OCI-LY7 (cell line): Measurements from ENCODE around the gene KIF27. TPM values are rescaled to one million over a fixed set of nuclear protein-coding genes. Genes with fewer than 3 reads are reported as not detected.

Source experiments
- BruUV-seq: library from RNA; stranded (reverse); fragments of 400-500 nt; replicated peaks from 2 replicates; lab custom pipeline; 2021; lab: Mats Ljungman, UMichigan
- CTCF ChIA-PET: fragments of 300-600 bp; sonication (Branson Sonifier 250); formaldehyde crosslinking; loops from one replicate; lab custom pipeline; 2022; ENCODE audit warnings: antibody characterized with exemption; ENCODE audit not compliant: unreplicated experiment; lab: Charles Lee
- POLR2A ChIA-PET: fragments of 300-600 bp; sonication (Branson Sonifier 250); formaldehyde crosslinking; loops from one replicate; lab custom pipeline; 2022; ENCODE audit warnings: antibody characterized with exemption; lab: Charles Lee
- DNase-seq: peaks from one replicate; pipeline ENCODE4 v3.0.0-alpha.2; 2015; ENCODE audit warnings: low spot score
- H2AFZ ChIP-seq: fragments of 200-600 bp; sonication (generic), shearing (Covaris generic); 2 replicates; pipeline ENCODE4 v1.6.1; 2014; ENCODE audit warnings: mild to moderate bottlenecking, antibody characterized with exemption, low read length, moderate library complexity
- H3K27ac ChIP-seq: fragments of 200-600 bp; sonication (generic); 2 replicates; pipeline ENCODE4 v1.5.1; 2014; ENCODE audit warnings: mixed run types, low read depth, mild to moderate bottlenecking, moderate library complexity, low read length, inconsistent platforms; ENCODE audit not compliant: poor library complexity, severe bottlenecking
- H3K36me3 ChIP-seq: fragments of 200-600 bp; sonication (generic); 2 replicates; pipeline ENCODE4 v1.6.1; 2014; ENCODE audit warnings: mild to moderate bottlenecking, antibody characterized with exemption, low read length, moderate library complexity, mixed read lengths; ENCODE audit not compliant: insufficient read depth
- H3K4me1 ChIP-seq: fragments of 200-600 bp; sonication (generic); 2 replicates; pipeline ENCODE4 v1.5.1; 2014; ENCODE audit warnings: mild to moderate bottlenecking, low read length; ENCODE audit not compliant: insufficient read depth, poor library complexity, severe bottlenecking
- H3K4me2 ChIP-seq: fragments of 200-600 bp; sonication (generic); 2 replicates; pipeline ENCODE4 v1.6.1; 2014; ENCODE audit warnings: mild to moderate bottlenecking, low read length
- H3K4me3 ChIP-seq: fragments of 200-600 bp; sonication (generic); 2 replicates; pipeline ENCODE4 v1.5.1; 2014; ENCODE audit warnings: mild to moderate bottlenecking, low read depth, low read length; ENCODE audit not compliant: poor library complexity, severe bottlenecking
- H3K79me2 ChIP-seq: fragments of 200-600 bp; sonication (generic); 2 replicates; pipeline ENCODE4 v1.6.1; 2016; ENCODE audit warnings: low read depth, mild to moderate bottlenecking, low read length, moderate library complexity, mixed read lengths; ENCODE audit not compliant: insufficient read depth
- H3K9me2 ChIP-seq: fragments of 200-600 bp; sonication (generic); 2 replicates; pipeline ENCODE4 v1.6.1; 2016; ENCODE audit warnings: mild to moderate bottlenecking, low read length, mixed read lengths; ENCODE audit not compliant: insufficient read depth
- H3K9me3 ChIP-seq: fragments of 200-600 bp; sonication (generic); 2 replicates; pipeline ENCODE4 v1.6.1; 2014; ENCODE audit warnings: mild to moderate bottlenecking, mixed run types, low read length, mixed read lengths
- H4K20me1 ChIP-seq: fragments of 200-600 bp; sonication (generic); 2 replicates; pipeline ENCODE4 v1.6.1; 2014; ENCODE audit warnings: mild to moderate bottlenecking, antibody characterized with exemption, low read length, moderate library complexity, mixed read lengths; ENCODE audit not compliant: insufficient read depth
- EZH2phosphoT487 ChIP-seq: fragments of 200-600 bp; sonication (generic); IDR thresholded peaks from 2 replicates; pipeline ENCODE4 v1.6.1; 2018; ENCODE audit warnings: low read depth, borderline replicate concordance, mild to moderate bottlenecking, mixed run types, antibody characterized with exemption, low read length, moderate library complexity, mixed read lengths
- intact Hi-C: fragments of 100-400 bp; cut with micrococcal nuclease; formaldehyde crosslinking; loops from one replicate; pipeline ENCODE4 v1.10.0; 2022; ENCODE audit not compliant: unreplicated experiment
- total RNA-seq, 2 experiments: library from RNA; depleted of rRNA in 1 of 2; stranded (reverse); fragments of >200 nt in 1 of 2; shearing (Covaris generic) in 1 of 2; gene quantifications; 2 replicates each; pipeline ENCODE4 v1.2.3, GENCODE V29; 2014 to 2022
- TF ChIP-seq, protein P1 (sequence below): fragments of 200-600 bp; sonication (generic); conservative IDR thresholded peaks from 2 replicates; pipeline ENCODE4 v1.5.1; 2014; ENCODE audit warnings: mild to moderate bottlenecking, antibody characterized with exemption, low read length, moderate library complexity, mixed read lengths

Gene KIF27
- total RNA-seq, 2 experiments from 2014 or later = 5.6 to 7.3 TPM

DNA sequence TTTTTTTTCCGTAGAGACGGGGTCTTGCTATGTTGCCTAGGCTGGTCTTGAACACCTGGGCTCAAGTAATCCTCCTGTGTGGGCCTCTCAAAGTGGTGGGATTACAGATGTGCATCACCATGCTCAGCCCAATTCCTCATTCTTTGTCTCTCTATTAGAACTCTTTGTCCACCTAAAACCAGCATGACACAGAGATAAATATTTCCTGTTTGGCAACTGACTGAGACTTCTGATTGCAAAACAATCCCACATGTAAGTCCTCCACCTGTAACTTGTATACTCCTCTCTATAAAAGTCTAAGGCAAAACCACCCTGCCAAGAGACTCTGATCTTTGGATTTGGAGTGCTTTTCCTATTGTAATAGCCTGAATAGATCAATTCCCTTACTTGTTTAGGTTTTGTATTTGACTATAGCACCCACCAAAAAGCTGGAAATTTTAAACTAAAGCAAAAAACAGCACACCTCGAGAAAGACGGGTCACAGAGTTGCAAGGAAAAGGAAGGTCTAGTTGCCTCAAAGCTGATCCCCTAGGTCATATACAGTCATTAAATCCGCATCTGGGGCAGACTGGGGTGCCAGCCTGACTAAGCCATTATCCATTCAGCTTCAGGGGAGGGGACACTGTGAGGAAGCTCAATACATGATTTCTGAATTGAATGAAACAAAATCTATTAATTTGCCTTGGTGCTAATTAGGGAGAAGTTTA lies 13.5 kb upstream of the KIF27 start:
- no peak for TF ChIP-seq EZH2phosphoT487
- TF ChIP-seq, protein P1, sequence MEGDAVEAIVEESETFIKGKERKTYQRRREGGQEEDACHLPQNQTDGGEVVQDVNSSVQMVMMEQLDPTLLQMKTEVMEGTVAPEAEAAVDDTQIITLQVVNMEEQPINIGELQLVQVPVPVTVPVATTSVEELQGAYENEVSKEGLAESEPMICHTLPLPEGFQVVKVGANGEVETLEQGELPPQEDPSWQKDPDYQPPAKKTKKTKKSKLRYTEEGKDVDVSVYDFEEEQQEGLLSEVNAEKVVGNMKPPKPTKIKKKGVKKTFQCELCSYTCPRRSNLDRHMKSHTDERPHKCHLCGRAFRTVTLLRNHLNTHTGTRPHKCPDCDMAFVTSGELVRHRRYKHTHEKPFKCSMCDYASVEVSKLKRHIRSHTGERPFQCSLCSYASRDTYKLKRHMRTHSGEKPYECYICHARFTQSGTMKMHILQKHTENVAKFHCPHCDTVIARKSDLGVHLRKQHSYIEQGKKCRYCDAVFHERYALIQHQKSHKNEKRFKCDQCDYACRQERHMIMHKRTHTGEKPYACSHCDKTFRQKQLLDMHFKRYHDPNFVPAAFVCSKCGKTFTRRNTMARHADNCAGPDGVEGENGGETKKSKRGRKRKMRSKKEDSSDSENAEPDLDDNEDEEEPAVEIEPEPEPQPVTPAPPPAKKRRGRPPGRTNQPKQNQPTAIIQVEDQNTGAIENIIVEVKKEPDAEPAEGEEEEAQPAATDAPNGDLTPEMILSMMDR = no peak
- Histone ChIP-seq H3K27ac (no peak overlapping the region), H3K4me1 (no peaks in the 10 kb centered on the region), H3K36me3 (no peaks in the 10 kb centered on the region; the same call in 1 of the 2 replicates), H3K4me3 (no peak overlapping the region), H3K9me3 (no peaks in the 10 kb centered on the region), H2AFZ (no peak overlapping the region), H3K9me2 (no peaks in the 10 kb centered on the region), H3K4me2 (no peak overlapping the region), H4K20me1 (no peaks in the 10 kb centered on the region), H3K79me2 (no peaks in the 10 kb centered on the region)
- ChIA-PET CTCF (no interaction called here), POLR2A (no interaction called here)
- no peak for DNase-seq
- no TSS peak for BruUV-seq
- intact Hi-C loops = no loop called here

DNA sequence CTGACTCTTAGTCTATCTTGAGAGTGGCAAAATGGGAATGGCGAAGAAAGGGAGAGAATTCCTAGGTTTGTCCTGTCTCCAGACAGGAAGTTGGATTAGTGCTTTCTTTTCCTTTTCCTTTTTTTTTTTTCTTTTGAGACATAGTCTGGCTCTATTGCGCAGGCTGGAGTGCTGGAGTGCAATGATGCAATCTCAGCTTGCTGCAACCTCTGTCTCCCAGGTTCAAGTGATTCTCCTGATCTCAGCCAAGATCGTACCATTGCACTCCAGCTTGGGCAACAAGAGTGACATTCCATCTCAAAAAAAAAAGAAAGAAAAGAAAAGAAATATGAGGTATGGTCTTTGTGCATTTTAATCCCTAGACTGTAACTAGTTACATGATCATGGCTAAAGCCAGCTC lies 12.6 kb upstream of the KIF27 start:
- ChIA-PET POLR2A (interaction anchor here (0.7 kb wide), 1 partner anchor 184 kb away, joined by 3 read pairs; no protein-coding TSS in a partner anchor), CTCF (interaction anchor here (0.5 kb wide), 1 partner anchor 322 kb away, joined by 3 read pairs; no protein-coding TSS in a partner anchor)
- Histone ChIP-seq H3K79me2 (no peaks in the 10 kb centered on the region), H3K36me3 (no peaks in the 10 kb centered on the region; the same call in 1 of the 2 replicates), H4K20me1 (no peaks in the 10 kb centered on the region), H3K27ac (no peak overlapping the region), H3K4me3 (no peak overlapping the region), H3K4me2 (no peak overlapping the region), H3K9me2 (no peaks in the 10 kb centered on the region), H3K4me1 (no peaks in the 10 kb centered on the region), H2AFZ (no peak overlapping the region), H3K9me3 (no peaks in the 10 kb centered on the region)
- BruUV-seq = no TSS peak
- no peak for DNase-seq
- TF ChIP-seq, protein P1 = no peak
- TF ChIP-seq EZH2phosphoT487 = no peak
- intact Hi-C loops = no loop called here

DNA sequence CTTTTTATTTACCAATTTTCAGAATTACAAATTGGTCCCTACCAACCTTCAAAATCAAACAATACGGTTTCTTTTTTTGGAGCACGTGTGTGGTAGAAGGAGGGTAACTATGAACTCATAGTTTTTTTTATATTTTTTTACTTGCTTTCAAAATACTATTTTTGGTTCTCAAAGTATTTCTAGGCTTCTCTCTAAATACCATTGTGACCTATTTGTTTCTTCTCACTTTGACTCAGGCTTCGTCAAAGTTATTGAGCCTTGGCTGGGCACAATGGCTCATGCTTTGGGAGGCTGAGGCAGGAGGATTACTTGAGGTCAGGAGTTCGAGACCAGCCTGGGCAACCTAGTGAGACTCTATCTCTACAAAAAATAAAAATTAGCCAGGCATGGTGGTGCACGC lies 11.6 kb upstream of the KIF27 start:
- no peaks in the 10 kb centered on the region; the same call in 1 of the 2 replicates for H3K36me3 ChIP-seq
- TF ChIP-seq, protein P1 = no peak
- no peak for TF ChIP-seq EZH2phosphoT487
- DNase-seq = no peak
- H3K9me2 ChIP-seq = no peaks in the 10 kb centered on the region
- H3K4me1 ChIP-seq = no peaks in the 10 kb centered on the region
- intact Hi-C loops = no loop called here
- no peak overlapping the region for H3K4me3 ChIP-seq
- POLR2A ChIA-PET = interaction anchor here (0.7 kb wide), 1 partner anchor 108 kb away, joined by 6 read pairs; no protein-coding TSS in a partner anchor
- H2AFZ ChIP-seq = no peak overlapping the region
- no peaks in the 10 kb centered on the region for H3K9me3 ChIP-seq
- no peak overlapping the region for H3K27ac ChIP-seq
- H3K79me2 ChIP-seq = no peaks in the 10 kb centered on the region
- no peak overlapping the region for H3K4me2 ChIP-seq
- CTCF ChIA-PET = no interaction called here
- BruUV-seq = no TSS peak
- no peaks in the 10 kb centered on the region for H4K20me1 ChIP-seq
